Aorta (tissue), 5 donors: ENCODE results near the gene BTNL9. TPM values are rescaled to one million over a fixed set of nuclear protein-coding genes. Genes with fewer than 3 reads are reported as not detected.
"Not testable (repeated sequence)": the region's sequence is repeated elsewhere in the genome, so short reads cannot be mapped to it uniquely, and the experiment has no call there.

Experiments
- ATAC-seq: fragments of 200-7000 bp; cut with Tn5 transposase; one replicate; pipeline ENCODE4 v1.9.1; 2022; ENCODE audit warnings: moderate library complexity; ENCODE audit not compliant: low FRiP score
- DNase-seq, 2 donors: peaks; one replicate each; pipeline ENCODE4 v3.0.0-alpha.2; 2020
- H3K27ac ChIP-seq, 2 donors: one replicate each; pipeline ENCODE4 v1.5.1; 2013; ENCODE audit warnings: low read length in 2 of 2, mild to moderate bottlenecking in 2 of 2, moderate library complexity in 2 of 2, control low read depth in 1 of 2, inconsistent platforms in 1 of 2, low read depth in 1 of 2
- H3K27me3 ChIP-seq, 2 donors: one replicate each; pipeline ENCODE4 v1.6.1; 2013; ENCODE audit warnings: control low read depth in 1 of 2, low read length in 1 of 2, mild to moderate bottlenecking in 1 of 2, moderate library complexity in 1 of 2; ENCODE audit not compliant: insufficient read depth in 2 of 2, control insufficient read depth in 1 of 2
- H3K36me3 ChIP-seq, 2 donors: one replicate each; pipeline ENCODE4 v1.6.1; 2013; ENCODE audit warnings: control low read depth in 1 of 2, low read length in 1 of 2, mild to moderate bottlenecking in 1 of 2; ENCODE audit not compliant: insufficient read depth in 2 of 2, control insufficient read depth in 1 of 2
- H3K4me1 ChIP-seq, 2 donors: one replicate each; pipeline ENCODE4 v1.6.1; 2013; ENCODE audit warnings: low read length in 2 of 2, control low read depth in 1 of 2, mild to moderate bottlenecking in 1 of 2, moderate library complexity in 1 of 2; ENCODE audit not compliant: insufficient read depth in 2 of 2, control insufficient read depth in 1 of 2
- H3K4me3 ChIP-seq, 2 donors: one replicate each; pipeline ENCODE4 v1.5.1; 2013; ENCODE audit warnings: low read length in 2 of 2, control low read depth in 1 of 2, mild to moderate bottlenecking in 1 of 2
- H3K9me3 ChIP-seq: one replicate; pipeline ENCODE4 v1.6.1; 2013; ENCODE audit warnings: mild to moderate bottlenecking, low read length; ENCODE audit not compliant: control insufficient read depth
- WGBS, 2 donors: extraction: QIAGEN DNeasy Blood & Tissue Kit; methylation state at CpG; one replicate each; pipeline ENCODE4 v1.1.7; 2013; 5-methylcytosine and 5-hydroxymethylcytosine counted together
- intact Hi-C, 2 donors: fragments of 100-400 bp; cut with DNase I; formaldehyde crosslinking; loops; one replicate each; pipeline versions ENCODE4 v1.14.2 to v1.15.0; 2022
- microRNA-seq, 2 donors: library from miRNA; unstranded; fragments of <30 nt; microRNA quantifications; one replicate each; pipeline ENCODE4 v1.2.0, GENCODE V29; 2020
- polyA plus RNA-seq, 2 donors: library from polyadenylated mRNA; stranded (reverse); fragments of 200-250 nt; gene quantifications; one replicate each; pipeline ENCODE4 v1.2.3, GENCODE V29; 2013
- total RNA-seq, 2 donors: library from RNA; stranded (reverse); fragmentation: NEBNext Ultra II Directional; extraction: Animal tissue kit (Norgen Biotek cat#: 25700); gene quantifications; one replicate each; pipeline ENCODE4 v1.2.1, GENCODE V29; 2021
- donor health status: healthy with polysubstance abuse.
- donor health status: Bipolar disorder and iron deficiency.
- donor health status: DM: no; HTN: no; CAD: no.
- donor health status: DM: no; HTN: no; CAD: no.
- donor health status: DM: yes; HTN: yes; CAD: no.

BTNL9 gene
- total and polyA plus RNA-seq, 4 donors = 0.26 to 33.0 (median 8.8) TPM

DNA sequence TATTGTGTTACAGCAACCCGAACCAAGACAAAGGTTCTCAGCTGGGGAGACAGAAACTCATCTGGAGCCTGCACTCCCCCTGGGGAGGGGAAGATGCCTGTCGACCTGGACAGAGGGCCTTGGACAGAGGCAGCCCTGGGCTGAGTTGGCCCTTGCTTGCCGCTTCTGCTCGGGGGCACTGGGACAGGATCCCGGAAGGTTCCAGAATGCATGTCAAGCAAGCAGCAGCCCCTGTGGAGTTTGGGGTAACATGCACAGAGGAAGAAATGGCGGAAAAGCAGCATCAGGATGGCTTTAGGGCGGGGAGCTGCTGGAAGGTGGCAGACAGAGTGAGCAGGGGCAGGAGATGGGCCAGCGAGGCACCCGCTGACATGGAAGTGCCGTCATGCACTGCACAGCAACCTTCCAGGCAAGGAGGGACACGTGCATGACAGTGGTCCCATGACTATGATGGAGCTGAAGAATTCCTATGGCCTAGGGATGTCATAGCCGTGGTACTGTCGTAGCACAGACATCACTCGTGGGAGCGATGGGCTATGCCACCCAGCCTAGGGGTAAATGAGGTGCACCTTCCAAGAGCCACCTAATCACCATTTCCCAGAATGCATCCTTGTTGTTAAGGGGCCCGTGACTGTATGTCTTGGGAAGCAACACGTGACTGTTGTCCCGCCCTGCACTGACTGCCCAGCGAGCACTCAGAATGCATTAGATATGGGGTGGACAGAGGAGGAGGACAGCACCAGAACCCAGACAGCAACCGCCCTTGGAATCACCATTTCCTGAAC, 64.7 kb downstream of the BTNL9 start:
- WGBS, 2 donors = 52% methylated on average over 17 to 20 of the region's 20 CpGs
- H3K27ac ChIP-seq, ATAC-seq, H3K4me3 ChIP-seq, DNase-seq, H3K4me1 ChIP-seq, H3K9me3 ChIP-seq, H3K27me3 ChIP-seq, intact Hi-C loops, H3K36me3 ChIP-seq: not testable (repeated sequence)

DNA sequence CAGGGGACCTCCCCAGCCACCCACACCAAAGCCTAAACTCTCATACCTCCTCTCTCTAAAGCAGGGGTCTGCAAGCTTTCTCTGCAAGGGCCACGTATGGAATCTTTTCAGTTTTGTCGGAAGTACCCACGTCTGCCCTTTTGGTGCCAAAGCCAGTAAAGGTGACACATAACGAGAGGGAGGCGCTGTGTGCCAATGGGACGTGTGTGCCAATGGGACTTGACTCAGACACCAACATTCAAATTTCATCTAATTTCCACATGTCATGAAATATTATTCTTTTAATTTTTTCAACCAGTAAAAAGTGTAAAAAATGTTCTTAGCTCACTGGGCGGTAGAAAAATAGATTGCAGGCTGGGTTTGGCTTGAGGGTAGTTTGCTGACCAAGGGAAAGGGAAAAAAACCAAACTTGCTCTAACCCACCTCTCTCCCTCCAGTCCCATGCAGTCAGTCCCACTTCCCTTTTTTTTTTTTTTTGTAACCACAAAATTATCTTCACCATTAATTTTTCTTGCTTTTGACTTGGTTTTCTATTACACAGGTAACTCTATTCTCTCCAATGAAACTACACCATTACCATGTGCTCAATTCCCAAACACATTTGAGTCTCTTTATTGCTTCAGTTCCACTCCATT, 65.4 kb downstream of the BTNL9 start:
- DNase-seq (no peak), ATAC-seq (no peak)
- no peaks in the 10 kb centered on the region for H3K36me3 ChIP-seq
- H3K27me3 ChIP-seq = no peaks in the 10 kb centered on the region
- H3K4me3 ChIP-seq = no peak overlapping the region
- 52 to 58% methylated on average over 7 of the region's 7 CpGs for WGBS, 2 donors
- intact Hi-C loops = no loop called here
- H3K27ac ChIP-seq = no peak overlapping the region
- no peaks in the 10 kb centered on the region for H3K9me3 ChIP-seq
- H3K4me1 ChIP-seq = no peaks in the 10 kb centered on the region

DNA sequence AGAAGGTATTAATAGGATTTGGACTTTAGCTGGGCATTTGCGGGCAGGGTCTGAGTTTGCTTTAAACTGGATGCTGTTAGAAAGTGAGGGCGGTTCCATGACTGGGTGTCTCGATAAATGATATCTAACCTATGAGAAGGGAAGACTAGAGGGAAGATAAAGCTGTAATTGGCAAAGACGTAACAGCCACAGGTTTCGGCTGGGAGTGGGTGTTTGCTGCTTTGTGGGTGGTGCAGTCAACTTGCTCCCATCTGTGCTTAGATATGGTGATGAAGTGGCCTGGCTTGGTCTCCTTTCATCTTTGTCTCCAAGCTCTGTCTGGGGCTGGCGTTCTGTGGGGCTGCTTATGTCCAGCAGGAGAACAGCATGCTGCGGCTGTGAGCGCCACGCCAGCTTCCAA, 67.6 kb downstream of the BTNL9 start:
- WGBS, 2 donors = 60 to 64% methylated on average over 9 of the region's 9 CpGs
- DNase-seq (peak in 1 of 2 donors; percentile 19), ATAC-seq (no peak)
- Histone ChIP-seq H3K27ac (no peak overlapping the region), H3K4me1 (no peaks in the 10 kb centered on the region), H3K36me3 (no peaks in the 10 kb centered on the region), H3K27me3 (no peaks in the 10 kb centered on the region), H3K9me3 (no peaks in the 10 kb centered on the region), H3K4me3 (no peak overlapping the region)
- intact Hi-C loops = no loop called here

DNA sequence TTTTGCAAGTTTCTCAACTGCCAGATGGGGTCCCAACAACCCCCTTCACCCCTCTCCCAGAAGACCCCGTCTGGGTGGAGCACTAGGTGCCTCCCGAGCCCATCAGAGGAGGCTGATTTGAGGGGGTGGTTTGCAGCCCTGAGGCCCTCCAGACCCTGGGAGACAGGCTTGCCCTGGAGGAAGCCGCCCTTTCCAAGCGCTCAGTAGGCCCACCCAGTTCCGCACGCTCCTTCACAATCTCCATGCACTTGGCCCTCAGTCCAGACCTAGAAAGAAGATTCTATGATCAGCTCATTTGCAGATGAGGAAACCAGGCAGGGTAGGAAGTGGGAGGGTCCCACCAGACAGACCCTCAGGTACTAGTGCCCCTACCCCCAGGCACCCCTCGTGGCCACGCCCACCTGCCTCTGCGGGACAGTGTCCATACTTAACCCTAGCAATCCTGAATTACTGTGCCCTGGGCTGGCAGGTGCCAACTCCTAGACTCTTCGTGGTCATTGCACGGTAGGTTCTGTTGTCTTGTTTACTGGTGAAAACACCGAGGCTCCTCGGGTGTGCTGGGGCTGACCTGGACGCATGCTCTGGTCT, 68.6 kb downstream of the BTNL9 start:
- no peaks in the 10 kb centered on the region for H3K36me3 ChIP-seq
- H3K4me3 ChIP-seq = no peak overlapping the region
- H3K4me1 ChIP-seq = no peaks in the 10 kb centered on the region
- DNase-seq = peak in 1 of 2 donors; percentile 8
- H3K27ac ChIP-seq = no peak overlapping the region
- 71 to 73% methylated on average over 14 of the region's 14 CpGs for WGBS, 2 donors
- no peaks in the 10 kb centered on the region for H3K27me3 ChIP-seq
- no peak for ATAC-seq
- H3K9me3 ChIP-seq = peaks cover 1% of the 10 kb centered on the region
- intact Hi-C loops = no loop called here

DNA sequence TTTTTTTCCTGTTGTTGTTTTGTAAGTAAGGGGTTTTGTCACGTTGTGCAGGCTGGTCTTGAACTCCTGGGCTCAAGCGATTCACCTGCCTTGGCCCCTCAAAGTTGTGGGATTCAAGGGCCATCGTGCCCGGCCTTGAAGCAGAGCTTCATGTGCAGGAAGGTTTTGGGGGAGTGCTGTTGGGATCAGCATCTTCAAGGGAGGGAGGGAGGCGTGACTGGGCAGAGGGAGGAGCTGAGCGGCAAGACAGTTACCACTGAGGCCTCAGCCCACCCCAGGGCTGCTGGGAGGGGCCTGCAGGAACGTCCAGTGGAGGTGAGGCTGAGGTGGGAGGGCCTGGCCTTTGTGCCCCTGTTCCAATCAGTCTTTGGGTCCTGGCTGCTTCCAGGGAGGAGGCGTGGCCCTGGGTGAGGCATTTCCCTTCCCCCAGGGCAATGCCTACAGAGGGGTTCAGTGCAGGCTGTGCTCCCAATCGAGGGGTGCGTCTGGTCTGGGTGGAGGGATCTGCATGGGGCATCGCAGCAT, 69.5 kb downstream of the BTNL9 start:
- intact Hi-C loops = no loop called here
- no peak for ATAC-seq

DNA sequence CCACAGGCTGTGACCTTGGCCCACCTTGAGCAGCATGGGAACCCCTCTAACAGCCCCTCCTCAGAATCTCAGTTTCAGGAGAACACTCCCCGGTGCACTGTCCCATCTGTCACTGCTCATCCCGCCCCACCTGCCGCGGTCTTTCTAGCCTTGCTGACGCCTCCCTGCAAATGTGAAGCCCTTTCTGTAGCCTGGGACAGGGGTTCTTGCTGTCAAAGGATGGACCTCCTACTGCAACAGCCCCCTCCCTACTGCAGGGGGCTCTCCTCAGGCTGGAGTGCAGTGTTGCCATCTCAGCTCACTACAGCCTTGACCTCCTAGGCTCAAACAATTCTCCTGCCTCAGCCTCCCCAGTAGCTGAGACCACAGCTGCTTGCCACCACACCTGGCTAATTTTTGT, 70.9 kb downstream of the BTNL9 start:
- no peak for ATAC-seq
- H3K27me3 ChIP-seq = peaks cover 0 to 2% of the 10 kb centered on the region in 2 donors

More for the DNA sequence above, 69.5 kb downstream of the BTNL9 start:
- no peaks in the 10 kb centered on the region for H3K36me3 ChIP-seq
- DNase-seq = peak in 1 of 2 donors; percentile 35
- WGBS, 2 donors = 43 to 47% methylated on average over 9 to 11 of the region's 11 CpGs
- no peaks in the 10 kb centered on the region for H3K4me1 ChIP-seq
- H3K9me3 ChIP-seq = peaks cover 4% of the 10 kb centered on the region
- no peak overlapping the region for H3K4me3 ChIP-seq
- H3K27me3 ChIP-seq = peaks cover 0 to 2% of the 10 kb centered on the region in 2 donors
- no peak overlapping the region for H3K27ac ChIP-seq

More for the DNA sequence above, 70.9 kb downstream of the BTNL9 start:
- H3K4me1 ChIP-seq = no peaks in the 10 kb centered on the region
- no peak overlapping the region for H3K27ac ChIP-seq
- H3K36me3 ChIP-seq = no peaks in the 10 kb centered on the region
- H3K4me3 ChIP-seq = no peak overlapping the region
- DNase-seq = no peak
- intact Hi-C loops = no loop called here
- peaks cover 5% of the 10 kb centered on the region for H3K9me3 ChIP-seq
- 75 to 84% methylated on average over 5 of the region's 5 CpGs for WGBS, 2 donors

Small RNAs within 50 kb of the gene (microRNA-seq; reads per million reads assigned to microRNA genes)
- 0 reads per million in 2 donors for gene MIR8089

Other genes with a start within 250 kb of the BTNL9 start
- 100 to 1,000 TPM; 143 to 180 TPM for gene MGAT1, start 237.5 kb upstream of the BTNL9 start, total RNA-seq
- 10 to 100 TPM; 60.5 to 79.5 TPM for gene MGAT1, start 237.5 kb upstream of the BTNL9 start, polyA plus RNA-seq
- gene ZFP62, start 179.0 kb upstream of the BTNL9 start, total RNA-seq = 10 to 100 TPM; 20.2 to 24.7 TPM
- 10 to 100 TPM in 1 of 2 donors, 1 to 10 TPM in 1; 6.5 to 12.0 TPM for gene ZFP62, start 179.0 kb upstream of the BTNL9 start, polyA plus RNA-seq
- under 1 TPM; 0.29 to 0.30 TPM for gene BTNL8, start 141.1 kb upstream of the BTNL9 start, total RNA-seq
- gene BTNL8, start 141.1 kb upstream of the BTNL9 start, polyA plus RNA-seq = 1 to 10 TPM in 1 of 2 donors, not detected in 1; 2.0 TPM
- not detected for gene BTNL3, start 51.4 kb upstream of the BTNL9 start, total RNA-seq
- gene BTNL3, start 51.4 kb upstream of the BTNL9 start, polyA plus RNA-seq = 1 to 10 TPM in 1 of 2 donors, not detected in 1; 6.5 TPM
- gene OR2V1, start 90.9 kb downstream of the BTNL9 start, total RNA-seq = not detected
- gene OR2V1, start 90.9 kb downstream of the BTNL9 start, polyA plus RNA-seq = not detected
- gene OR2V2, start 107.3 kb downstream of the BTNL9 start, total RNA-seq = not detected
- not detected for gene OR2V2, start 107.3 kb downstream of the BTNL9 start, polyA plus RNA-seq
- gene TRIM7, start 164.9 kb downstream of the BTNL9 start, total RNA-seq = 1 to 10 TPM; 3.0 to 6.9 TPM
- 1 to 10 TPM; 4.3 to 6.3 TPM for gene TRIM7, start 164.9 kb downstream of the BTNL9 start, polyA plus RNA-seq
- gene TRIM41, start 183.0 kb downstream of the BTNL9 start, total RNA-seq = 10 to 100 TPM; 15.2 to 21.4 TPM
- gene TRIM41, start 183.0 kb downstream of the BTNL9 start, polyA plus RNA-seq = 10 to 100 TPM; 15.7 to 22.2 TPM
- 1,000 to 10,000 TPM in 1 of 2 donors, 100 to 1,000 TPM in 1; 922 to 1,191 TPM for gene RACK1, start 203.6 kb downstream of the BTNL9 start, total RNA-seq
- 1,000 to 10,000 TPM; 1,838 to 2,024 TPM for gene RACK1, start 203.6 kb downstream of the BTNL9 start, polyA plus RNA-seq
- 10 to 100 TPM; 11.9 to 18.7 TPM for gene TRIM52, start 220.9 kb downstream of the BTNL9 start, total RNA-seq
- gene TRIM52, start 220.9 kb downstream of the BTNL9 start, polyA plus RNA-seq = 10 to 100 TPM in 1 of 2 donors, 1 to 10 TPM in 1; 3.0 to 19.3 TPM